Stimulated activated CD4-positive, alpha-beta T cell treated with anti-CD3 and anti-CD28 coated beads, Interleukin-4, amount 100 ng/mL, for 1 hour (primary cell): ENCODE results near the gene TTC36.
"Not testable (repeated sequence)": the region's sequence is repeated elsewhere in the genome, so short reads cannot be mapped to it uniquely, and the experiment has no call there.

Experiments
- DNase-seq: peaks from one replicate; pipeline ENCODE4 v3.0.0-alpha.2; 2020

Gene TTC36

GRCh38 chr11:118527109-118527508 is at the start of gene TTC36:
TTC36 (plus strand) TSS chr11:118527474; CDS start chr11:118527495, 21 bp downstream.
- no peak for DNase-seq

DNA sequence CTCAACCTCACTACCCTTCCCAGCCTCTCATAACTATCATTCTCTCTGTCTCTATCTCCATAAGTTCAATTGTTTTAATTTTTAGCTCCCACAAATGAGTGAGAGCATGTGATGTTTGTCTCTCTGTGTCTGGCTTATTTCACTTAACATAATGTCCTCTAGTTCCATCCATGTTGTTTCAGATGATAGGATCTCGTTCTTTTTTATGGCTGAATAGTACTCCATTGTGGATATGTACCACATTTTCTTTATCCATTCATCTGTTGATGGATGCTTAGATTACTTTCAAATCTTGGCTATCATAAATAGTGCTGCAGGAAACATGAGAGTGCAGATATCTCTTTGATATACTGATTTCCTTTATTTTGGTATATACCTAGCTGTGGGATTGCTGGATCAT is 46.0 kb upstream of the TTC36 start:
- not testable (repeated sequence) for DNase-seq

GRCh38 chr11:118484405-118484804 is 42.9 kb upstream of the TTC36 start:
- DNase-seq, result no peak

DNA sequence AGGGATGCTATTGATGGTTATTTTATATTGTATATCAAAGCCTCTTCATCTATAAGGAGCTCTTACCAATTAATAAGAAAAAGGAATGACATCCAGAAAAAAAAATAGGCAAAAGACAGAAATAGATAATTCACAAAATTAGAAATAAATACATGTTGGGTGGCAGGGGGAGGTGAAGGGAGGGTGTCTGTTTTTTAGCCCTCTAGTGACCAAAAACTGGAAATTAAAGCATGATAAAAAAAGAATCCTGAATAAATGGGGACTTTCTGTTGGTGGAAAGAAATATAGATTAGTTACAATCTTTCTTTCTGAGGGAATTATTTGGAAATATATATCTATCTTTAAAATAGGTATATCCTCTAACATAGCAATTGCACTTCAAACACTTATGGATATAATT is 42.0 kb upstream of the TTC36 start:
- no peak for DNase-seq

- peak; percentile 79 for DNase-seq
Measured at GRCh38 chr11:118488480-118489109, 38.7 kb upstream of the TTC36 start.

DNA sequence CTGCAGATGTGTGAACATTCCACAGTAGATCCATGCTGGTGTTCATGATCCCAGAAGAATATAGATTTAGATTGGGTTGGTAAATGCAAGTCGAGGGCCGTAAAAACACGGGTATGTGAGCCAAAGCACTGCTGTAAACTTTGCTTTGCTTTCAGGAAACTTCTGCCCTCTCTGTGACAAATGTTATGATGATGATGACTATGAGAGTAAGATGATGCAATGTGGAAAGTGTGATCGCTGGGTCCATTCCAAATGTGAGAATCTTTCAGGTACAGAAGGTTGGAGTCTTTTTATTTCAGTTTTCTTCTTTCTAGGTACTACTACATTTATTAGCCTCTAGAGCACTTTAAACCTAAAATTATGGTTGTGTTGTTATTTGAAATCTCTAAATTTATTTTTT is 36.2 kb upstream of the TTC36 start:
- DNase-seq, result no peak

GRCh38 chr11:118497831-118498230 is 29.4 kb upstream of the TTC36 start:
- DNase-seq, result no peak

GRCh38 chr11:118503216-118503615 is 24.1 kb upstream of the TTC36 start:
- no peak for DNase-seq

- DNase-seq, result no peak
Measured at GRCh38 chr11:118511601-118512000, 15.7 kb upstream of the TTC36 start.

GRCh38 chr11:118514103-118514502 is 13.2 kb upstream of the TTC36 start:
- DNase-seq, result no peak

DNA sequence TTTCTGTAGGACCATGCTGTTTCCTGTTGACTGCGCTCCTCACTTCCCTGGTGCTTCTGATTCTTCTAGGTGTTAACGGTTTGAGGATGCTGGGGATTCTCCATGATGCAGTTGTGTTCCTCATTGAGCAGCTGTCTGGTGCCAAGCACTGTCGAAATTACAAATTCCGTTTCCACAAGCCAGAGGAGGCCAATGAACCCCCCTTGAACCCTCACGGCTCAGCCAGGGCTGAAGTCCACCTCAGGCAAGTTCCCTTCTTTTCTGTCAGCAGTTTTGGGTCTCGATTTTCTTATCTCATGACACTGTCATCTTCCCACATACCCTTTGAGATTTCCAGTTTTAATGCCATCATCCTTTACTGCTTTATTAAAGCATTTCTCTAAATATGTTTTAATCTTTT is 7.7 kb upstream of the TTC36 start:
- no peak for DNase-seq

DNA sequence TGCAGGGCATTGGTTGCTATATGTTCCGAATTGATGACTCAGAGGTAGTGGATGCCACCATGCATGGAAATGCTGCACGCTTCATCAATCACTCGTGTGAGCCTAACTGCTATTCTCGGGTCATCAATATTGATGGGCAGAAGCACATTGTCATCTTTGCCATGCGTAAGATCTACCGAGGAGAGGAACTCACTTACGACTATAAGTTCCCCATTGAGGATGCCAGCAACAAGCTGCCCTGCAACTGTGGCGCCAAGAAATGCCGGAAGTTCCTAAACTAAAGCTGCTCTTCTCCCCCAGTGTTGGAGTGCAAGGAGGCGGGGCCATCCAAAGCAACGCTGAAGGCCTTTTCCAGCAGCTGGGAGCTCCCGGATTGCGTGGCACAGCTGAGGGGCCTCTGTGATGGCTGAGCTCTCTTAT is 5.4 kb upstream of the TTC36 start:
- no peak for DNase-seq

GRCh38 chr11:118522571-118523072 is 4.7 kb upstream of the TTC36 start:
- DNase-seq, result no peak

GRCh38 chr11:118524356-118524755 is 2.9 kb upstream of the TTC36 start:
- DNase-seq, result no peak

DNA sequence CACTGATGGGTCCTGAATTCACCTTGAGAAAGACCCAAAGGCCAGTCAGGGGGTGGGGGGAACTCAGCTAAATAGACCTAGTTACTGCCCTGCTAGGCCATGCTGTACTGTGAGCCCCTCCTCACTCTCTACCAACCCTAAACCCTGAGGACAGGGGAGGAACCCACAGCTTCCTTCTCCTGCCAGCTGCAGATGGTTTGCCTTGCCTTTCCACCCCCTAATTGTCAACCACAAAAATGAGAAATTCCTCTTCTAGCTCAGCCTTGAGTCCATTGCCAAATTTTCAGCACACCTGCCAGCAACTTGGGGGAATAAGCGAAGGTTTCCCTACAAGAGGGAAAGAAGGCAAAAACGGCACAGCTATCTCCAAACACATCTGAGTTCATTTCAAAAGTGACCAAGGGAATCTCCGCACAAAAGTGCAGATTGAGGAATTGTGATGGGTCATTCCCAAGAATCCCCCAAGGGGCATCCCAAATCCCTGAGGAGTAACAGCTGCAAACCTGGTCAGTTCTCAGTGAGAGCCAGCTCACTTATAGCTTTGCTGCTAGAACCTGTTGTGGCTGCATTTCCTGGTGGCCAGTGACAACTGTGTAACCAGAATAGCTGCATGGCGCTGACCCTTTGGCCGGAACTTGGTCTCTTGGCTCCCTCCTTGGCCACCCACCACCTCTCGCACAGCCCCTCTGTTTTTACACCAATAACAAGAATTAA is 2.4 kb upstream of the TTC36 start:
- no peak for DNase-seq

DNA sequence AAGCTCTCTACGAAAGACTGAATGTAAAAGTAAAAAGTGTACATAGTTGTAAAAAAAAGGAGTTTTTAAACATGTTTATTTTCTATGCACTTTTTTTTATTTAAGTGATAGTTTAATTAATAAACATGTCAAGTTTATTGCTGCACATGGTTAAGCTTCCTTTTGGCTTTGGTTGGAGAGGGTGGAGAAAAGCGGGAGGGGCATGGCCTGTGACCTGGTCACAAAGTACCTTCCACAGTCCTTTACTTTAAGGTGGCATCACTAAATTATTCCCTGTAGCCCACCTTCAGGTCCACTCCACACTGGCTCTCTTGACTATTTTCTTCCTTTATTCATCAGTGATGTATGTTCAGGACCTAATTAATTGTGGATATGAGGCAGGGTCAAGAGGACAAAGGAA is 586 bp upstream of the TTC36 start:
- no peak for DNase-seq

DNA sequence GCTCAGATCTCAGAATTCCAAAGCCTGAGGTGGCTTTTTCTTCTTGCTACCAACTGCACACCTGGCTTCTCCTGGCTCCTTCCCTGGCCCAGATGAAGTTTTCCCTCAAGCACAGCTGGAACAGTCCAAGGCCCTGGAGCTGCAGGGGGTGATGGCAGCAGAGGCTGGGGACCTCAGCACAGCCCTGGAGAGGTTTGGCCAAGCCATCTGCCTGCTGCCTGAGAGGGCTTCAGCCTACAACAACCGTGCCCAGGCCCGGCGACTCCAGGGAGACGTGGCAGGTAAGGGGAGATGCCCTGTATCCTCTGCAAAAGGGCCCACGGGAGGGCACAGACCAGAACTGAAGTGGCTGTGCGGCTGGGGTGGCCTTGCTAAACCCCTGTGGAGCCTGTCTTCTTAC is 1.2 kb downstream of the TTC36 start:
- no peak for DNase-seq

DNA sequence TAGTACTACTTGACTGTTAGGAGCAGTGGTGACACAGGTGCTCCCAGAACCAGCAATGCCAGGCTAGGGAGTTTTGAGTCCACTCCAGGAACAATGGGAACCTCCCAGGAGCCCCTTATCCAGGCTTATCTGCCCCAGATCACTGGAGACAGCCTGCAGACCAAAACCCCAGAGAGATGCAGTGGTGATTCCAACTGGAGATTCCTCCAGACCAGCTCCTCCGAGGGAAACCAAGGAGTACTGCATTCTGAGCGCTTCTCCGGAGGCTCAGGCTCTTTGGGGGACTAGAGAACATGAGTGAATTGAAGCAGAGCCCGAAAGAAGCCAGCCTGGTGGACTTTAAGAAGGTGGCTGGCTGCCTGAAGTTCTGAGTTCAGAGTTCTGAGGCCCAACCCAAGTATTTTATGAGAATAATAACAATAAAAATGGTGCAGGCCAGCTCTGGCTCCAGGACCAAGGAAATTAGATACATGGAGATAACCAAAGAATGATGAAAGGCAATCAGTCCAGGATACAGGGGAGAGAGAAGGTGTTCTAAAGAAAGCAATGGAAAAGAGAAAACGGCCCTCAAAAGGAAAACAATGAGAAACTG is 2.4 kb downstream of the TTC36 start:
- no peak for DNase-seq

GRCh38 chr11:118530180-118530682 is 3.0 kb downstream of the TTC36 start:
- DNase-seq, result no peak

- DNase-seq, result peak; percentile 82
Measured at GRCh38 chr11:118530683-118531596, 3.7 kb downstream of the TTC36 start, which contains the start of gene TMEM25. TMEM25 (plus strand) TSS chr11:118531192; CDS start chr11:118531802, 610 bp downstream.

DNA sequence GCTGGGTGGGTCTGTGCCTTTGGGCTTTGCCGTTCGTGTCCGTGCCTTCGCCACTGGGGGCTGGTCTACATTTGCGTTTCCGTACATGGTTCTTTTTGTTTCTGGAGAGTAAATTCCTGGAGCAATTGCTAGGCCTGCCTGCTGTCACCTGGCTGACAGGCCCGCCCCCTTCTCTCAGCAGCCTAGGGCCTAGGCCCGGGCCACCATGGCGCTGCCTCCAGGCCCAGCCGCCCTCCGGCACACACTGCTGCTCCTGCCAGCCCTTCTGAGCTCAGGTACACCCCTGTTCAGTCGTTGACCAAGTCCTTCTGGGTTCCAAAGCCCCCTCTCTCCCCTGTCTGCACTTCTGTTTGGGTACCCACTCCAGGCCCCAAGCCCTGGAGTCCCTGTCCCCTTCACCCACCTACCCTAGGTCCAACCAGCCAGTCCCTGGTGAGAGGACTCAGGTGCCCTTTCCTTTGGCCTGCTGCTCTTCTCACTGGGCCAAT is 4.4 kb downstream of the TTC36 start:
- DNase-seq, result no peak

DNA sequence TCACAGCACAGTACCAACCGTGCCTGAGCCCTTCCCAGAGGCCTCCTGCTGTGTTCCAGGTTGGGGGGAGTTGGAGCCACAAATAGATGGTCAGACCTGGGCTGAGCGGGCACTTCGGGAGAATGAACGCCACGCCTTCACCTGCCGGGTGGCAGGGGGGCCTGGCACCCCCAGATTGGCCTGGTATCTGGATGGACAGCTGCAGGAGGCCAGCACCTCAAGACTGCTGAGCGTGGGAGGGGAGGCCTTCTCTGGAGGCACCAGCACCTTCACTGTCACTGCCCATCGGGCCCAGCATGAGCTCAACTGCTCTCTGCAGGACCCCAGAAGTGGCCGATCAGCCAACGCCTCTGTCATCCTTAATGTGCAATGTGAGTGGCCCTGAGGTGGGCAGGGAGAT is 4.8 kb downstream of the TTC36 start:
- no peak for DNase-seq
